ENCODE results near the gene ADAM19. TPM values are rescaled to one million over a fixed set of nuclear protein-coding genes. Genes with fewer than 3 reads are reported as not detected.
A peak's percentile ranks its signal among the peaks of the same experiment; 100 is the strongest.

ADAM19 gene
- total RNA-seq, 1 donor from 2014 or later = 2.9 TPM

DNA sequence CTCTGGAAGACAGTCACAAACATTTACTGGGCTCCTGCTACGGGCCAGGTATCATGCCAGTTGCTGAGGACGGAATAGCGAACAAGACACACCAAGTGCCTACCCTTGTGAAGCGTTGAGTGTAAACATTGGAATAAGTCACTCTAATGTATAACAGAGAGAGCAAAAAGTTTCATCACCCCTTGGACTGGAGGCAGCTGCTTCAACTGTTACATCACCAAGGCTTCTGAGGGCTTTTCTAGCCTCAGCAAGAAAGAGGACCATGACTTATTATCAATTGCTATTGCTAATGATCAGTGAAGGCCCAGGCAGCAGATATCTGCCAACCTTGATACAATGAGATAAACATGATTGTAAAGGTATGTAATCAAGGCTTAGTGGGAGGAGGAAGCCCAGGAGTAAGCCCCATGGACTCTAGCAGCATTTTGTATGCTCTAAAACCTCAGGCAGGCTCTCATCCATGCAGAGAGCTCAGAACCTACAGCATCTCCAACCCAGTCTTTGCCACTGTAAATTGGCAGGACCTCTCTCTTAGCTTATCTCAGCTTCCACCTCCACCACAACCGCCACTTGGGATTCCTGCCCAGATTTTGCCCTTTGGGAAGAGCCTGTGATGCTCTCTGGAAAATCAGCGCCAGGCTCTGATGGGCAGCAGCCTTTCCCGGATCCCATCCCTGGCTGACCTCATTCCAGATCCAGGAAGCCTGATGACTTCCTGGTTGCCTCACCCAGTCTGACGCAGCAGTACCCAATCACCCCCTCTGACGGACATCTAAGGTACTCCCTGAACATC, 54.5 kb downstream of the ADAM19 start:
- ATAC-seq (peak; percentile 58), DNase-seq (ENCODE audit: low spot score) (no peak)

DNA sequence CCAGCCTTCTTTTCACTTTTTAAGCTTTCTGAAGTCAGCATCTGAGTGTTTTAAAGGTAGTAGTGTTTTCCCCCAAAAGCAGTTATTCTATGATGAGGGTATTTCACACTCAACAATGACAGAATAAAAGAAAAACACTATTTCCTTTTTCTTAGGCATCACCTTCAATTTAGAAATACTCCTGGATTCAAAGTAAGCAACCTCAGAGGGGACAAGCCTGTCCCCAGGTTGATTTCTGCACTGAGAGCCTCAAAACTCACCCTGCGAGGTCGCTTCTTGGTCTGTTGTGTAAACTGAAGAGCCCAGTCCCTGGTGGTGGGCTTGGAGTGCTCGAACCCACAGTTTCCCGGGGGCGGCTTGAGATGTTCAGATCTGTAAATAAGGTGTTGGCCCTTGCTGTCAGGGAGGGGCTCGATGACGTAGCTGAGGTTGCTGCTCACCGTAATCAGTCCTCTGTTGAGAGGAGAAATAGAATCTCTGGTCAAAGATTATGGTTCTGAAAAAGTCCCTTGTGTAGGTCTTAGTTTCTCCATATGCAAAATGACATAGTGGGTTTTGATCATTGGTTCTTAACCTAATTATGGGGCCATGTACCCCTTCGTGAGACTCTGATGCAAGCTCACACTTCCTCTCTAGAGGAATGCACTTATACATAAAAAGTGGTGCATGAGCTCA, 55.9 kb downstream of the ADAM19 start:
- DNase-seq (ENCODE audit: low spot score) (no peak), ATAC-seq (no peak)

DNA sequence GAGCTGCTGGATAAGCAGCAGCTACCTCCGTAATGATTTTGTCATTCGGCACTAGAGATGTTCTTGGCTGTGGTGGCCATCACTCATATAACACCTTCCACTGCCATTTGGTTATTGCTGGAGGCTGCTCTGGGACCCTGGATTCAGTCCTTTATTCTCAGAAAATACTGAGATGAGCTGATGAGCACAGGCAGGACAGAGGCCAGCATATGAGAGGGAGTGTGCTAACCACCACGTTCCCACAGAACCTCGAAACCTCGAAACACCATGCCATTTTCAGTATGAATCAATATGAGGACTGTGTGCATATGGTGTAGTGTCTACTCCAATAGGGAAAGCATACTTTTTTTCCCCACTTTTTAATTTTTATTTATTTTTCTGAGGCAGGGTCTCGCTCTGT, 56.6 kb downstream of the ADAM19 start:
- ATAC-seq (no peak), DNase-seq (ENCODE audit: low spot score) (no peak)

DNA sequence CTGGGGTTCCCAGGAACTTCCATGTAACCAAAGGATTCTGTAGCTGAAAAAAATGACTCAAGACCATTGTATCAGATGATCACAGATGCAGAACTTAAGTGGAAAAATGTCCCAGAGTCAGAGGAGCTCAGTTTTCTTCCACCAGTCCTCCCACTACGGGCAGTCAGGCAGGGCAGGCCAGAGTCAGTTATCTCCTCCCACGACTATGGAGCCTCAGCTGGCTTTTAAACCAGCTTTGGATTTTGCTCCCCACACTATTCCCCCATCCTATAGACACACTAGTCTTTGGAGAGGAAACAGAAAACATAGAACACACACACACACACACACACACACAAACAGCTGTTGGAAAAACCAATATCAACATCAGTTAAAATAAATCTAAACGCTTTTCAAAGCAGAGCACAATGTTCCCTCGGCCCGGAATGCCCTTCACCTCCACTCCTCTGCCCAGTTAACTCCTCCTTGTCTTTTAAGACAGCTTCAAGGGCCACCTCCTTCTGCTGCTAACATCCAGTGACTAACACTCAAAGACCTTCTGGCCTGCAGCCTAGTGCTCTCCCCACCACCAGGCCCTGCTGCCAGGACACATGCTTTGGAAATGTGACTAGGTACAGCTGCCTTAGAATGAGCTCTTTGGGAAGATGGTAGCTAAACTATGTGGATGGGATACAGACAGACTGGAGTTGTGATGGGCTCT, 58.8 kb downstream of the ADAM19 start:
- ATAC-seq (no peak), DNase-seq (ENCODE audit: low spot score) (no peak)

DNA sequence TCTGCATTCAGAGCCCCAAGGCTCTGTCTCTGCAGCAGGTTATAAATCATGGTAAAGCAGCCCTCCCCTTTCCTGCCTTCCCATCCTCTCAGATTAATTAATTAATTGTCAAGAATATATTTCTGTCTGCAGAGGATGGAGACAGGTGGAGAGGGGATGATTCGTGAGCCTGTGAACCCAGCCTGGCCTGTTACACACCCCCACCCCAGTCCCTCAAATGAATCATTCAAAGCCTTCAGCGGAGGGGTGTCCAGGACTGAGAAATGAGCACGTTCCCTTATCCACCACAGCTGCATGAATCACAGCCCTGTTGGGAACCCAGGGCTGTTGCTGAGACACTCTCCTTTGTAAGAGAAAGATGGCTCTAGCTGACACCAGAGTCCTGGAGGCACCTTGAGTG, 59.6 kb downstream of the ADAM19 start:
- ATAC-seq (no peak), DNase-seq (ENCODE audit: low spot score) (no peak)

DNA sequence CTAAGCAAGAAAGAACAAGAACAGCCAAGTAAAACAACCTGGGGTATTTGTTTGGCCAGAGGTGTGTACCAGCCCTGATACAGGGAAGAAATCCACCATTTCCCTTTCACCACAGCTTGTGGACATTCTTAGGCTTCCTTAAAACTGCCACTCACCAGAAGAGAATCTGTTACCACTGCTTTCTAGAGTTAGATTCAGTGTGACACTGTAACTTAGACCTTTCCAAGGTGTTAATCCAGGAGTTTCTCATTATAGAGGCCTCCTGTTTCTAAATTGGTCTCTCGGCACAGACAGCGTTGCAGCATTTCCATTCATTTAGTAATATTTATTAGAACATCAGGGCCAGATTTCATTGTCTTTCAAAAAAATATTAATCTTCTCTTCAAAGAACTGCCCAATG, 60.6 kb downstream of the ADAM19 start:
- no peak for DNase-seq (ENCODE audit: low spot score)
- ATAC-seq = no peak

DNA sequence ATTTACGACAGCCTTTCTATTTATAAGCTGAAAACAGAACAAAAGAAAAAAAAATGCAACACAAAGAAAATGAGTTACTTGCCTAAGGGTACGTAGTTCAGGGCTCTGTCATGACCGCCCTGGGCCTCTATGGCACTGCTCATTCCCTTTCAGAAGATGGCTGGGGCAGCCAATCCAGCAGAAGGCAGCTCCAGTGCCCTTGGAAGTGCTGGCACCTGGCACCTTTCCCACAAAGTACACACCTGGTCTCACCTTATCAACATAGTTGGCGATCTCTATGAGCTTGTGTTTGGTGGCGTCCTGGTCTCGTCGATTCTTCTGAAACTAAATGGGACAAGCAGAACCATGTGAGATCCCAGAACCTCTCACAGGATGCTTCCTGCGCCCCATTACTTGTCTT, 62.4 kb downstream of the ADAM19 start:
- peak; percentile 53 for ATAC-seq
- DNase-seq (ENCODE audit: low spot score) = peak; percentile 68

DNA sequence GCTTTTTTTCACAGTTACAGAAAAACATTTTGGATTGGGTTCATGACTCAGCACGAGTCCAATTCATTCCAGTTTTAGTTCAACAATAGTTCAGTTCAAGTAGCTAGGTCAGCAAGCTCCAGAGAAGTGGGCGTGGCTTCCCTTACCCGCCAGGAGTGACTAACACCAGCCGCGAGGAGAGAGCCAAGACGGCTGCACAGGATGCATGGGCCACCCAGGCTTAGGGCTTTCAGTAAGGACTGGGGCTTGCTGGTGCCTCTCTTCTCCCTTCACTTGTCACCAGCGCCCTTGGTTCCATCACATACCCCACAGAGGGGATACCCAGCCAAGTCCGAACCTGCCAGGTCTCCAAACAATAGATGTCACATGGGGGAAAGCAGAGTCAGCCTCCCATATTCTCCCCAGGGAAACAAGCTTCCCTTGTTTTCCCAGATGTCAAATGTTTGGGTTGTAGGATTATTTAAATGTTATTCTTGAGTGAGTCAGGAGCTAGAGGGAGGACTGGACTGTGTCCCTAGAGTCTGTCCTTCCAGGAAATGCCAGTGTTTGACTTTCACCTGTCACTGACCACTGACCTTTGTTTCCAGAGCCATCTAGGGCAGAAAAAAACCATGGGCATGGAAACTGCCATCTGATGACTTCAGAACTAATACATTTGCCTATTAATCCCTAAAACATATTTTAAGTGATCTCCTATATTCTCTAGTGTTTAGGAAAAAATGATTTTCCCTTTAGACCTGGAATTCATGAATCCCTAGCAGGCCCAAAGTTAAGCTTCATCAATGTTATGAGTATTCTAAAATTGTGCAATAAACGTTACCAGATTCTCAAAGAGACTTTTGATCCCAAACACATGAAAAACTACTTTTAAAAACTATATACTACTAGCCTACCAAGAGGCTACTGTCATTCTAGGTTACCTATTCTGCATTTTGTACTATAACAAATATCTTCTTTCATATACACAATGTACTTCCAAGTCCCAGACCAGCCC, 63.6 kb downstream of the ADAM19 start:
- ATAC-seq (peak; percentile 87), DNase-seq (ENCODE audit: low spot score) (peak; percentile 79)

DNA sequence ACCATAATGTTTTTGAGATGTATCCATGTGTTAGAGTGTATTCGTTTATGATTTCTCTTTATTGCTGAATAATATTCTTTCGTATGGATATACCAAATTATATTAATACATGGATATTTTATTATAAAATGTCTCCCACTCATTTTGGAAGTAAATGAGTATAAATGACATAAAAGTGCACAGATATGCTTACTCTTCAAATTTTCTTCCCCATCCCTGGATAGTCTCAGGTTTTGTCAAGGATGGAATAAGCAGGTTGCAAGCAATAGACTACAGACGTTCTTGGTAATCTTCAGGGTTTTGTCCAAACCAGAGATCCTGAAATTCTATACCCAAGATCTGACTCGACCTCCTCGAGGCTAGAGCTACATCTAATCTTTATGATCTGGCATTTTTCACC, 64.9 kb downstream of the ADAM19 start:
- no peak for ATAC-seq
- DNase-seq (ENCODE audit: low spot score) = no peak

DNA sequence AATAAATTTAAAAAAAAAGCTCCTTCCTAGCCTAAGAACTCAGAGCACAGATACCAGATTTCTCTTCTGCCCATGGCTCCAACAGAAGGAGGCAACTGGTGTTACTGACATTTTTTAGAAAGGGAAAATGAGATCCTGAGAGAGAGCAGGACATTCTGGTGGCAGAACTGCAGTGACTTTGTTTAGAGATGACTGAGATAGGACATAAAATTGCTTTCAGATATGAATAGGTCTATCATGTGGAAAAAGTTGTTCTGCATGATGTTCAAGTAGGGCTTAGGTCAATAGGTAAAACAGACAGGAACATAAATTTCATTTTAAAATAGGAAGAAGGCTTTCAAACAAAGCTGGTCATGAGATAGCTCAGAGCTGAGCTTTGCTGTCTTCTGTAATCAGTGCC, 66.0 kb downstream of the ADAM19 start:
- ATAC-seq (no peak), DNase-seq (ENCODE audit: low spot score) (no peak)

DNA sequence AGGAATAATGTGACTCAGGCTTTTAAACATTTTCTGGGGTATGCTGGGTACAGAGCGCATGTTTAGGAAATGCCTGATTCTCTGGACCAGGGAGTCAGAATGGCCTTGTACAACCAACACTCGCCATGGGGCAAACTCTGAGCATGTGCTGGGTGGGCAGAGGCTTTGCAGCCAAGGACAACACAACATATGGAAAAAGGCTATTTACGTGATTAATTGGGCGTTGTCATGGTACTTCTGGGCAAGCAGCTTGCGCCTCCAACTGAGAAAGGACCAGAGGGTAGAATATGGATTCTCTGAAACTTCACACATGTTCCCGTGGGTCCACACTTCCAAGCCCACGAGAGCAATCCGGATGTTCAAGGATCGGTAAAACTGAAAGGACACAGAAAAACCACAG, 66.5 kb downstream of the ADAM19 start:
- no peak for DNase-seq (ENCODE audit: low spot score)
- ATAC-seq = no peak

DNA sequence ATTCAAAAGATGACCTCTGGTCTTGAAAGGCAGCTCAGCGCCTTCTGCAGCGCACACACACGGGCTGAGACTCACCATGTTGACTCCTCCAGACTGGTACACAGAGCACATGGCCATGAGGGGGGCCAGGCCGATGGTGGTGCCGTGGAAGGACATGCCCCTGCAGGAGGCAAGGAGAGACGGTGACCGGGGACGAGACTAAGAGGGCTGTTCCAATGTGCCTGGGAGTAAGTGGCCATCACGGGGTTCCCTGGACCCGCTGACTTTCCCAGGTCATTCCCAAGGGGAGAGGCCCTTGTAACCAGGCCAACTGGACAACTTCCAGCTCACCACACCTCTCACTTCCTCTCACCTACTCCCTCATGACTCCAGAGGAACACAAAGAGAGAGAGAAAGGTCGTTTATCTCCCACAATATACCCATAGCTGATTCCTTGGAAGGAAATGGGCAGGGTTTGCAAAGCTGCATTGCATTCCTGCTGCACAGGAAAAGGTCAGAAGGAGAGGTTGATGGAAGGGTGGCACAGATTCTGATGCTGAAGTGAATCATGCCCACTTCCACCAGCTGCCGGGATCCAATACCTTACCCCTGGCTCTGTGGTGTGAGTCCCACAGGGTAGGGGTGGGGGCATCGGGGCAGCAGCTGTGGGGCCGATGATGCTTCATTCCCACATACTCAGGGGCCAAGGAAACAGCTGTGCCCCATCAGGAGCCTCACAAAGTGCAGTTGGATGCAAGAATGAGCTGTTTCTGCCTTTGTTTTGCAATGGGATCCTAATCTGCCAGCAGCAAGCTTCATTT, 68.4 kb downstream of the ADAM19 start:
- no peak for DNase-seq (ENCODE audit: low spot score)
- no peak for ATAC-seq

DNA sequence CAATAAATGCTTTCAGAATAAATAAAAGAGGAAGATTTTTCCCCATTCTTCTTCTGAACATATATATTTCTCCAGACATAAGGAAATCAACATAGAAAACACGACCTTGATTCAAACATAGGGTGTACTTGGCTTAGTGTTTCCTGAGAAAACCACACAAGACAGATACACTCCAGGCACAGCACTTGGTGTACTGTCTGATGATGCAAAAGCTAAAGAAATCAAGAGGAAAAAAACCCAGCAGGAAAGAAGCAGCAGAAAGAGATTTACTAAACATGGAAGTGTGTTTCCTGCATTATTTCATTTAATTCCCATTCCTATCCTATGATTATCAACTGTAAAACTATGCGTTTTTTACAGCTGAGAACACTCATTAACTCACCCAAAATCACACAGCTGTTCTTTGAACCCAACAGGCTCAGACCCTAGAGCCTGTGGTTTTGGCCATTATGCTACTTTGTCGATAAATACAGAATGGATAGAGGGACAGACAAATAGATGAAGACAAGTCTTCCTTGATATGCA, 69.4 kb downstream of the ADAM19 start:
- ATAC-seq (no peak), DNase-seq (ENCODE audit: low spot score) (no peak)

DNA sequence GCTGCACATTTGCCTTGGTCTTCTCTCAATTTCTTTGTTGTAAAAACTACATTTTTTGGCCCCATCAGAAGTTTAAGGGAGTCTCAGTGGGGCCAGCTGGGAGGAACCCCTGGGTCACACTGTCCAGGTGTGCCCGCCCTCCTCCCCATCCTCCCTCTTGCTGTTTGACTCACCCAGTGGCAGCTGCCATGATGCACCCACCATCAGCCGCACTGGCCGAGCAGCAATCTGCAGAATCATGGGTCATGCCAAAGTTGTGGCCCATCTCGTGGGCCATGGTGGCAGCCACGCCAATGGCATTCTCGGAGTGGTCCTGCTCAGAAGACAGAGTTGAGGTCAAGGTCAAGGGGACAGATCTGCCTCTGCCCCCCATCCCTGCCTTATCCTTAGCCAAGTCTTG, 70.1 kb downstream of the ADAM19 start:
- DNase-seq (ENCODE audit: low spot score) = no peak
- ATAC-seq = no peak

DNA sequence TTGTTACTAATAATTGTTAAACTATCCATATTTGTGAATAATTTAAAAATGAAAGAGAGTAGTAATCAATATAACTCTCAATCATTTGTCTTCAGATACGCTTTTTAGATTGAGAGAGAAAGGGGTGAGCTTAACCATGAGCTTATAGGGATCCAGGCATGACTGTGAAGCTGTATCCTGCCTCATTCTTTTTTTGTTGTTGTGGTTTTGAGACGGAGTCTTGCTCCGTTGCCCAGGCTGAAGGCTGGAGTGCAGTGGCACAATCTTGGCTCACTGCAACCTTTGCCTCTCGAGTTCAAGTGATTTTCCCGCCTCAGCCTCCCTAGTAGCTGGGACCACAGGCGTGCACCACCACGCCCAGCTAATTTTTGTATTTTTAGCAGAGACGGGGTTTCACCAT, 71.5 kb downstream of the ADAM19 start:
- no peak for DNase-seq (ENCODE audit: low spot score)
- no peak for ATAC-seq

DNA sequence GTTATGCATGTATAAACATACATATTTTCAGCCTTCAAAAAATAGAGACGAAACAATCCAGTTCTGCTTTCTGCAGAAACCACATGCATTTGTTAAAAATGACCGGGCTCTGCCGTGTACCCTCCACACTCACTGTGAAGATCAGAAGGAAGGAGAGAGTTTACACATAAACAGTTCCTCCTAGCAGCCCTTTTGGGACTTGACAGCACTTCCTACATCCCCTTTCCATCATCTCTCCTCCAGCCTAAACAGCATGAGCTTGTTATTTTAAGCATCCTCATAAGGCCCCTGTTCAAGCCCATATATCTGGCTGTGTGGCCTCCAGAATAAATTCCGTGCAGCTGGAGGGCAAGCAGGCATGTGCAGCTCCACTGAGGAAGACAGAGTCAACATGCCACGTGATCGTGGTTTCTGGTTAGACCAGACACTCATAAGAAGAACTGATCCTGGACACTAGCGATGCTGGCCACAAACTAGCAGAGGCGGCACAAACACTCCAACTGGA, 73.4 kb downstream of the ADAM19 start:
- DNase-seq (ENCODE audit: low spot score) = no peak
- no peak for ATAC-seq

DNA sequence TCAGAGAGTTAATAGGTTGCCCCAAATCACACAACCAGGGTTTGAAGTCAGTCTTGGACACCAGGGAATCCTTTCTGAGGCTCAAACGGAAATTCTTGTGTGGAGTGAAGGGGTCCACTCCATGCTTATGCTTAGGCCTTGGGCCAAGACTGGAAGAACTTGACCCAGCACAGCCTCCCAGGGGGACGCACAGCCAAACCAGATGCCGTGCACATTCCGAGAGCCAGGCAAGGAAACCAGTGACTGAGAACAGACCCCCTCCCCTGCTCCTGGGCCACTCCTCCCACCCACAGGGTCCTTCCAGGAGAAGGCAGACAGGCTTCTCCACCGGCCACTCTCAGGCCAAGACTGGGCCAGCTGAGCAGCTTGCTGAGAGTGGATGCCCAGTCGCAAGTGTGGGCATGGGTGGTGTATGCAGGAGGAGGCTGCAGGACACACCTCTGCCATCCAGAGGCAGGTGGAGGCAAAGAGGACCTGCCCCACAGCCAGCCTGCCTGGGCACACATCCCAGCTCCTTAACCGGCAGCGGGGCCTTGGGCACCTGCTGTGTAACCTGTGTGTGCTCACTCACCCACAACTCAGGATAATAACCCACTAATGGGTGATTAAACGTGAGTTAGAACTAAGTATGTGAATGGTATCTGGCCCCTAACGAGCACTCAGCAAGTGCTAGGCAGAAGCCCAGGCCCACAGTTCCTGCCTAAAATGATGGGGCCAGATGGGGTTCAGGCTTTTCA, 77.5 kb downstream of the ADAM19 start:
- ATAC-seq (peak; percentile 25), DNase-seq (ENCODE audit: low spot score) (no peak)

DNA sequence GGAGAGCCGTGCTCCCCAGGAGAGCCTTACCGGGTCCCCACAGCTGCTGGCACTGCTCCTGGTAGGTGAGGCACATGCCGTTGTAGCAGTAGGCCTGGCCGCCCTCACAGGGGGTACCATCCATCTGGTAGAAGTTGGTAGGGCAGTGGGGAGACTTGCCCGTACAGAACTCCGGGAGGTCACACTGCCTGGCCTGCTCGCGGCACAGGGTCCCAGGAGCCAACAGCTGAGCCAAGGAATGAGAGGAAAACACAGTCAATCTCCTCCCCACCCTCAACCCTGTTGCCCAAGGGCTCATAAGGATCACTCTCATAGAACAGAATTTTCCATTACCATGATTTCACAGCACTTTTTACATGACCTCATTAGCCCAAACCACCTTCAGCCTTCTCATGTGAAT, 78.7 kb downstream of the ADAM19 start:
- ATAC-seq = no peak
- DNase-seq (ENCODE audit: low spot score) = no peak
